Aorta (tissue), 5 donors: Measurements from ENCODE around the gene TTI1. TPM values are rescaled to one million over a fixed set of nuclear protein-coding genes. Genes with fewer than 3 reads are reported as not detected.

Experiments used
- ATAC-seq: fragments of 200-7000 bp; cut with Tn5 transposase; one replicate; pipeline ENCODE4 v1.9.1; 2022; ENCODE audit warnings: moderate library complexity; ENCODE audit not compliant: low FRiP score
- DNase-seq, 2 donors: peaks; one replicate each; pipeline ENCODE4 v3.0.0-alpha.2; 2020
- H3K27ac ChIP-seq, 2 donors: one replicate each; pipeline ENCODE4 v1.5.1; 2013; ENCODE audit warnings: low read length in 2 of 2, mild to moderate bottlenecking in 2 of 2, moderate library complexity in 2 of 2, control low read depth in 1 of 2, inconsistent platforms in 1 of 2, low read depth in 1 of 2
- H3K27me3 ChIP-seq, 2 donors: one replicate each; pipeline ENCODE4 v1.6.1; 2013; ENCODE audit warnings: control low read depth in 1 of 2, low read length in 1 of 2, mild to moderate bottlenecking in 1 of 2, moderate library complexity in 1 of 2; ENCODE audit not compliant: insufficient read depth in 2 of 2, control insufficient read depth in 1 of 2
- H3K36me3 ChIP-seq, 2 donors: one replicate each; pipeline ENCODE4 v1.6.1; 2013; ENCODE audit warnings: control low read depth in 1 of 2, low read length in 1 of 2, mild to moderate bottlenecking in 1 of 2; ENCODE audit not compliant: insufficient read depth in 2 of 2, control insufficient read depth in 1 of 2
- H3K4me1 ChIP-seq, 2 donors: one replicate each; pipeline ENCODE4 v1.6.1; 2013; ENCODE audit warnings: low read length in 2 of 2, control low read depth in 1 of 2, mild to moderate bottlenecking in 1 of 2, moderate library complexity in 1 of 2; ENCODE audit not compliant: insufficient read depth in 2 of 2, control insufficient read depth in 1 of 2
- H3K4me3 ChIP-seq, 2 donors: one replicate each; pipeline ENCODE4 v1.5.1; 2013; ENCODE audit warnings: low read length in 2 of 2, control low read depth in 1 of 2, mild to moderate bottlenecking in 1 of 2
- H3K9me3 ChIP-seq: one replicate; pipeline ENCODE4 v1.6.1; 2013; ENCODE audit warnings: mild to moderate bottlenecking, low read length; ENCODE audit not compliant: control insufficient read depth
- WGBS, 2 donors: extraction: QIAGEN DNeasy Blood & Tissue Kit; methylation state at CpG; one replicate each; pipeline ENCODE4 v1.1.7; 2013; 5-methylcytosine and 5-hydroxymethylcytosine counted together
- intact Hi-C, 2 donors: fragments of 100-400 bp; cut with DNase I; formaldehyde crosslinking; loops; one replicate each; pipeline versions ENCODE4 v1.14.2 to v1.15.0; 2022
- polyA plus RNA-seq, 2 donors: library from polyadenylated mRNA; stranded (reverse); fragments of 200-250 nt; gene quantifications; one replicate each; pipeline ENCODE4 v1.2.3, GENCODE V29; 2013
- total RNA-seq, 2 donors: library from RNA; stranded (reverse); fragmentation: NEBNext Ultra II Directional; extraction: Animal tissue kit (Norgen Biotek cat#: 25700); gene quantifications; one replicate each; pipeline ENCODE4 v1.2.1, GENCODE V29; 2021
- donor health status: healthy with polysubstance abuse.
- donor health status: Bipolar disorder and iron deficiency.
- donor health status: DM: no; HTN: no; CAD: no.
- donor health status: DM: no; HTN: no; CAD: no.
- donor health status: DM: yes; HTN: yes; CAD: no.

TTI1 gene
- total and polyA plus RNA-seq, 4 donors = 2.3 to 15.1 (median 8.2) TPM

DNA sequence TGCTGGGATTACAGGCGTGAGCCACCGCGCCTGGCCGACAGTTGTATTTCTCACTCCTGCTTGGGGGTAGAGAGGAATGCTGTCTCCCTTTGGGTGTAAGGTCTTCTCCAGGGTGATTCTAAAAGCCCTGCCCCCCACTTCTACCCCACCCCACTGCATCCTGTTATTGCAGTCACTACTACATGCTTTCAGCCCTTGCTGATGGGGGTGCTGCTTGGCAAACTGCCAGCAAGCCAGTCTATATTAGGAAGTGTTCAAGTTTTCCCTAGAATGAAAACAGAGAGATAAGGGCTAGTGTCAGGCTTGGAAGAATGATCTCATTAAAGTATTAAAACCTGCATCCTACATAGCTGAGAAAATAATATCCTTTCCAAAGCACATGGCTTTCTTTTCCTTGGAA lies 31.3 kb downstream of the TTI1 start:
- ATAC-seq = no peak
- peaks cover 2 to 4% of the 10 kb centered on the region in 2 donors for H3K36me3 ChIP-seq
- DNase-seq = no peak
- H3K9me3 ChIP-seq = no peaks in the 10 kb centered on the region
- intact Hi-C loops = no loop called here
- H3K4me3 ChIP-seq = no peak overlapping the region
- no peaks in the 10 kb centered on the region for H3K27me3 ChIP-seq
- WGBS, 2 donors = 93 to 95% methylated on average over 4 of the region's 4 CpGs
- no peaks in the 10 kb centered on the region for H3K4me1 ChIP-seq
- H3K27ac ChIP-seq = no peak overlapping the region

DNA sequence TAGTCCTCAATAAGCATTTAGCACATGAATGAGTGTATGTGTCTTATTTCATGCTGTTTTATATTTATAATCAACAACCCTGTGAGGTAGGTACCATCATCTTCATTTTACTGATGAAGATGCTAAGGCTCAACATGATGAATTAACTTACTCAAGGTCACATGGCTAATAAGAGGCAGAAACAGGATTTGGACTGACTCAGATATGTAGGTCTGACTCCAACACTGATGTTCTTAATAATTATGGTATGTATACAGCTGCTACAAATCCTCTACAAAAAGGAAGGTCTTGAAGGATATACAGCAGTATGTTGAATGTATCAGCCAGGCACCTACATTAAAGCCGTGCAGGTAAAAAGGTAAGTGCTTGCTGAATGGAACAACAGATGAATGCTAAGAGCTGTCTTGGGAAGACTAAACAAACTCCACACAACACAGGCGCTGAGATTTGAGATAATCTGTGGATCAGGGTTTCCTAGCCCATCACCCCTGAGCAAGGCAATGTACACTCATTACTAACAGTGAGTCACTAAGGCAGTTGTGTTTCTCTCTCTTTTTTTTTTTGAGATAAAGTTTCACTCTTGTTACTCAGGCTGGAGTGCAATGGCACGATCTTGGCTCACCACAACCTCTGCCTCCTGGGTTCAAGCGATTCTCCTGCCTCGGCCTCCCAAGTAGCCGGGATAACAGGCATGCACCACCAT lies 31.9 kb downstream of the TTI1 start:
- Histone ChIP-seq H3K27ac (no peak overlapping the region), H3K4me1 (no peaks in the 10 kb centered on the region), H3K36me3 (peaks cover 2 to 4% of the 10 kb centered on the region in 2 donors), H3K9me3 (no peaks in the 10 kb centered on the region), H3K27me3 (no peaks in the 10 kb centered on the region), H3K4me3 (no peak overlapping the region)
- WGBS, 2 donors = 76 to 82% methylated on average over 6 of the region's 6 CpGs
- ATAC-seq (no peak), DNase-seq (no peak)
- intact Hi-C loops = no loop called here

DNA sequence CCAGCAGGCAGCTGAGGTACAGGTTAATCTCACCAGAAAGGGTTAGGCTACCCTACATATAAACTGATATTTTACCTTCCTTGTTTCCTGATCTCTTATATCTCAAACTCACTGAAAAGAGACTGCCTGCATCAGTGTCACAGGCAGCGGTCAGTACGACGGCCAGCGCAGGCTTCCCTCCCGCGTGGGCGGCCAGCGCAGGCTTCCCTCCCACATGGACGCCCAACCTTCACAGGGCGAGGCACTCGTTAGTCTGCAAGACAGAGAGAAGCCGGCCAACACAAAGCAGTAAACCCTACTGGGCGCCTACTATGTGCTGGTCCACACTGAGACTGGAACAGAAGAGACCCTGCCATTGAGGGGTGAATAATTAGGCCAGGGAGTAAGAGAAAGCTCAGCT lies 33.0 kb downstream of the TTI1 start:
- WGBS, 2 donors = 94 to 95% methylated on average over 13 of the region's 13 CpGs
- Histone ChIP-seq H3K4me1 (no peaks in the 10 kb centered on the region), H3K27ac (no peak overlapping the region), H3K36me3 (peaks cover 2 to 4% of the 10 kb centered on the region in 2 donors), H3K4me3 (no peak overlapping the region), H3K9me3 (no peaks in the 10 kb centered on the region), H3K27me3 (no peaks in the 10 kb centered on the region)
- ATAC-seq (no peak), DNase-seq (no peak)
- intact Hi-C loops = no loop called here

DNA sequence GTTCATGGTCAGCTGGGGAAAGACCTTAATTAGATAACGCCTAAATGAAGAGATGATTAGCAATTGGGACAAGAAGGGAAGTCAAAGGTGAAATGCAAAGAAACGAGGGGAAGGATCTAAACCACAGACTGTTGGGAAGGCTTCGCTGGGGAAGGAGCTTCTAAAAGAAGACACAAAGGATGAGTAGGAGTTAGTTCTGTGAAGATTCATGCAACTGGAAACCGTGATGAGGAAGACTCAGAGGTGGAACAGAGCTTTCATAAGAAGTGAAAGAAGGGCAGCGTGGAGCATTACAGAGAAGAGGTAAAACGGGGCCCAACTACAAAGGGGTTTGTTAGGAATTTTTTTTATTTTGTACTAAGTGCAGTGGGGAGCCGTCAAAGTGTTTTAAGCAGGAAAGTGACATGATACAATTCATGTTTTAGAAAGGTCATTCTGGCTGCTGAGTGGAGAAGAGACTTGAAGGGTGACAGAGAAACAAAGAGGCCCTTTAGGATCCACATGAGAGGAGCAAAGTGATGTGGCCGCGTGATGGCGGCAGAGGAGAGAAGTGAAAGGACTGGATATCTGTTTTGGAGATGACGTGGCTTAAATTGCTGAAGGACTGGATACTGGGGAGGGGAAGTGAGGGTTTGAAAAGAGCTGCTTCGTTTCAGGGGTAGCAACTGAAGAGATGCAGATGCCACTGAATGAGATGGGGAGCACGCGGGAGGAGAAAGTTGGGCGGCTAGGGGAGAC lies 33.6 kb downstream of the TTI1 start:
- no peak overlapping the region for H3K27ac ChIP-seq
- H3K4me1 ChIP-seq = no peaks in the 10 kb centered on the region
- peaks cover 0 to 5% of the 10 kb centered on the region in 2 donors for H3K36me3 ChIP-seq
- H3K27me3 ChIP-seq = no peaks in the 10 kb centered on the region
- 91% methylated on average over 15 of the region's 15 CpGs for WGBS, 2 donors
- intact Hi-C loops = no loop called here
- ATAC-seq (no peak), DNase-seq (no peak)
- no peaks in the 10 kb centered on the region for H3K9me3 ChIP-seq
- H3K4me3 ChIP-seq = no peak overlapping the region

- no peaks in the 10 kb centered on the region for H3K9me3 ChIP-seq
- intact Hi-C loops = no loop called here
- H3K4me3 ChIP-seq = no peak overlapping the region
- H3K27me3 ChIP-seq = no peaks in the 10 kb centered on the region
- peaks cover 0 to 8% of the 10 kb centered on the region in 2 donors for H3K36me3 ChIP-seq
- DNase-seq (no peak), ATAC-seq (no peak)
- no peaks in the 10 kb centered on the region for H3K4me1 ChIP-seq
- no peak overlapping the region for H3K27ac ChIP-seq
- 88 to 94% methylated on average over 3 of the region's 3 CpGs for WGBS, 2 donors
These were observed 35.7 kb downstream of the TTI1 start for GRCh38 chr20:37997516-37997915.

- Histone ChIP-seq H3K4me1 (no peaks in the 10 kb centered on the region), H3K27me3 (no peaks in the 10 kb centered on the region), H3K4me3 (no peak overlapping the region), H3K27ac (no peak overlapping the region), H3K36me3 (peaks cover 0 to 6% of the 10 kb centered on the region in 2 donors), H3K9me3 (no peaks in the 10 kb centered on the region)
- 81 to 86% methylated on average over 9 of the region's 9 CpGs for WGBS, 2 donors
- intact Hi-C loops = no loop called here
- DNase-seq = no peak
- ATAC-seq = no peak
These were observed 37.2 kb downstream of the TTI1 start for GRCh38 chr20:37995856-37996605.

DNA sequence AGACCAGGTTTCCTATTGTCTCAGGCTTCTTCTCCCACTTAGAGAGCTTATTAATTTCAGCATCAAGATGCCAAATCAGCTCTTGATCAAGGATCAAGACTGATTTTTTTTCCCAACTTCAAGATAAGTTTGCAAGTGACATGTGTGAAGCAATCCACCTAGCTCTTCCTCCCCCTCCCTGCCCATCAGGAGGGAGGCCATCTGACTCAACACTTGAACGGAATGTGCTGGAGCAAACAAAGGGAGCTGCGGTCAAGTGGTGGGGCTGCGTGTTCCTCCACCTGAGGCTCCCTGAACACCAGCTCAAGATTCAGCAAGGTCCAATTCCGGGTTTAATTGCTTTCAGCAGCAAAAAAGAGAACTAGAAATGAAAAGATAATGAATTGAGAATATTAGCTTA lies 38.7 kb downstream of the TTI1 start:
- no peaks in the 10 kb centered on the region for H3K4me1 ChIP-seq
- 81 to 86% methylated on average over 4 of the region's 4 CpGs for WGBS, 2 donors
- DNase-seq = no peak
- no peak overlapping the region for H3K27ac ChIP-seq
- peaks cover 0 to 6% of the 10 kb centered on the region in 2 donors for H3K36me3 ChIP-seq
- no peak for ATAC-seq
- H3K9me3 ChIP-seq = no peaks in the 10 kb centered on the region
- intact Hi-C loops = no loop called here
- H3K4me3 ChIP-seq = no peak overlapping the region
- no peaks in the 10 kb centered on the region for H3K27me3 ChIP-seq

GRCh38 chr20:37992802-37993409 lies 40.4 kb downstream of the TTI1 start:
- intact Hi-C loops = loop anchor here (1.0 to 2.0 kb wide), 3 partner anchors 90 to 430 kb away; partner anchors contain the start of gene VSTM2L (in 1 of the 2)
- H3K36me3 ChIP-seq = peaks cover 0 to 6% of the 10 kb centered on the region in 2 donors

More at GRCh38 chr20:37992802-37993409, 40.4 kb downstream of the TTI1 start:
- Histone ChIP-seq H3K9me3 (no peaks in the 10 kb centered on the region), H3K4me1 (peaks cover 0 to under 1% of the 10 kb centered on the region in 2 donors), H3K4me3 (no peak overlapping the region), H3K27me3 (no peaks in the 10 kb centered on the region), H3K27ac (peak overlapping the region in 1 of 2 donors; percentile 17)
- ATAC-seq = no peak
- 58 to 64% methylated on average over 5 of the region's 5 CpGs for WGBS, 2 donors
- no peak for DNase-seq
